Choroid plexus epithelial cell (primary cell): Measurements from ENCODE around the gene SCAMP1.

ENCODE experiments used
- DNase-seq: peaks from one replicate; pipeline ENCODE4 v3.0.0-alpha.2; 2010; ENCODE audit warnings: low read depth
- H3K4me3 ChIP-seq: 2 replicates; pipeline ENCODE4 v1.5.1; 2011; ENCODE audit warnings: low read depth, mild to moderate bottlenecking, control low read depth, low read length, moderate library complexity
- CTCF ChIP-seq: conservative IDR thresholded peaks from 2 replicates; pipeline ENCODE4 v1.5.1; 2011; ENCODE audit warnings: low read depth, mild to moderate bottlenecking, control low read depth, inconsistent platforms, low read length, moderate library complexity

Gene SCAMP1

GRCh38 chr5:78472469-78473106 lies 112.2 kb downstream of the SCAMP1 start:
- DNase-seq, result peak; percentile 67
- TF ChIP-seq CTCF, result peak; percentile 44
- no peak overlapping the region for H3K4me3 ChIP-seq

GRCh38 chr5:78473751-78474150 lies 113.3 kb downstream of the SCAMP1 start:
- DNase-seq, result no peak
- H3K4me3 ChIP-seq, result no peak overlapping the region
- no peak for TF ChIP-seq CTCF

GRCh38 chr5:78475370-78475769 lies 115.0 kb downstream of the SCAMP1 start:
- no peak for DNase-seq
- no peak overlapping the region for H3K4me3 ChIP-seq
- TF ChIP-seq CTCF, result no peak

- TF ChIP-seq CTCF, result no peak
- H3K4me3 ChIP-seq, result no peak overlapping the region
- DNase-seq, result no peak
Observed at GRCh38 chr5:78476795-78477194, 116.4 kb downstream of the SCAMP1 start.

- DNase-seq, result no peak
- TF ChIP-seq CTCF, result no peak
- H3K4me3 ChIP-seq, result no peak overlapping the region
Observed at GRCh38 chr5:78482948-78483347, 122.5 kb downstream of the SCAMP1 start.

GRCh38 chr5:78483809-78484521 lies 123.5 kb downstream of the SCAMP1 start:
- DNase-seq, result peak; percentile 90
- H3K4me3 ChIP-seq, result no peak overlapping the region
- peak; percentile 19 for TF ChIP-seq CTCF

GRCh38 chr5:78486218-78486617 lies 125.8 kb downstream of the SCAMP1 start:
- DNase-seq, result no peak
- TF ChIP-seq CTCF, result no peak
- H3K4me3 ChIP-seq, result no peak overlapping the region
